ENCODE results near the gene PHLDA2.

Gene PHLDA2

DNA sequence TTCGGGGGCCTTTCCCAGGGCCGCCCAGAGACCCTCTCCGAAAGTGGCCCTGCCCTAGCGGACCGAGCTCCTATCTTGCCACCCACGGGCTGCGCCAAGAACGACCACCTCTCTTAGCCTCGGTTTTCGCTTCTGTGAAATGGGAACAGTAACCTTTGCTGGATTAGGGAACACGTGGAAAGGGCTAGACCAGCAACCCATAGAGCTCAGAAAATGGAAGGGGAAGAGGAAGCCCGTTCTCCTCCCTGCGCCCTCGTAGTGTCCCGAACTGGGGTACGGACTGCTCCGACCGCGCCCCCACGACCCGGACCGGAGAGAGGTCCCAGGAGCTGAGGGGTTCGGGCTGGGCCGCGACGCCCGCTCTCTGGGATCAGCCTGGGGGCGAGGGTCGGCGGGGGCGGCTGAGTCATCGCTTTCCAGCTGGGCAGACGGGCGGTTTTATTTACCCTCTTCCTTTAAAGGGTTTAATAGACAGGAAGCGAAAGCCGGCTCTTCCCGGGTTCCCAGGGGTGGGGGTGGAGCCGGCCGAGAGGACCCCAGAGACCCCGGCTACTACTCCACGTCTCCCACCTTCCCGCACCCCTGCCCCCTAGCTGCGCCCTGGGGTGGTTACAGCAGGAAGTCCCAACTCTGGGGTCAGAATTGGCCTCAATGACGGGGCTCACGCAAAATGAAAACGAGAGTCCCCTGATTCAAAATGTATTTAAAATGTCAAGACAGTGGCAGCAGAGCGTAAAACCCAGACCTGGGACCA lies 907 bp upstream of the PHLDA2 start:
- H3K4me3 ChIP-seq (replicated peaks; ENCODE audit: low read depth, low read length): peak overlapping the region; percentile 41
- no peak for TF ChIP-seq CTCF (IDR thresholded peaks at IDR 0.05; ENCODE audit: low read depth, low read length, missing control alignments)
- no peak for DNase-seq (ENCODE audit: extremely low read depth, low read depth)

GRCh38 chr11:2929531-2929949 lies 320 bp upstream of the PHLDA2 start:
- H3K4me3 ChIP-seq (replicated peaks; ENCODE audit: low read depth, low read length): peak overlapping the region; percentile 41
- TF ChIP-seq CTCF (IDR thresholded peaks at IDR 0.05; ENCODE audit: low read depth, low read length, missing control alignments): no peak
- DNase-seq (ENCODE audit: extremely low read depth, low read depth): no peak

DNA sequence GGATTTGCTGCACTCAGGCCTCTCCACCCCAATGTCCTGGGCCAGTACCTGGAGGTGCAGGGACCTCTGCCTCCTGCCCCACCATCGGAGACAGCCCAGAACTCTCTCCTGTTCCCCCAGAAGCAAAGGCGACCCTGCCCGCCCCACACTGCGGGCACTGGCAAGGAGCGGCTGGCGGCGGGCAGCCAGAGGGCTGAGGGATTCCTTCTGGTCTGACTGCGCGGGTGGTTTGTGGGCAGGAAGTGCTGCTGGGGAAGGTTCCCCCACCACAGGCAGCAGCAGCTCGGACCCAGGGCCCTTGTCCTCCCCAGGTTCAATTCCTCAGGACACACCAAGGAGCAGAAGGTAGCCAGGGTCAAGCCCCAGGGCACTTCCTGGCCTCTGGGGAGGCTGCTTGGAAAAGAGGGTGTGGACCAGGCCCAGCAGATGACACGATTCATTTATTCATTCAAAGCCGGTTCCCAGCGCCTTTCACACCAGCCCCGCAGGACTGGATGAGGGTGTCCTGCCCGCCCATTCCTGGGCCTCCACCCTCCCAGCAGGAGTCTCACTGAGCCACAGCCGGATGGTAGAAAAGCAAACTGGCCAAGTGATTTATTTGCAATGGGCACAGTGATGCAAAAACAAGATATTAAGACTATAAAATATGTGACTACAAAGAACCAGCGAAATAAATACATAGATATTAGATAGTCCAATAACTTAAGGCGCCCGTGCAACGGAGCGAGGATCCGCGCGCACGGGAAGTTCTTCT lies 1.2 kb downstream of the PHLDA2 start:
- no peak for DNase-seq (ENCODE audit: extremely low read depth, low read depth)
- H3K4me3 ChIP-seq (replicated peaks; ENCODE audit: low read depth, low read length): peak overlapping the region; percentile 83
- no peak for TF ChIP-seq CTCF (IDR thresholded peaks at IDR 0.05; ENCODE audit: low read depth, low read length, missing control alignments)

- H3K4me3 ChIP-seq (replicated peaks; ENCODE audit: low read depth, low read length): peak overlapping the region; percentile 83
- no peak for TF ChIP-seq CTCF (IDR thresholded peaks at IDR 0.05; ENCODE audit: low read depth, low read length, missing control alignments)
- DNase-seq (ENCODE audit: extremely low read depth, low read depth): no peak
Measured at GRCh38 chr11:2927121-2927800, 2.0 kb downstream of the PHLDA2 start.

DNA sequence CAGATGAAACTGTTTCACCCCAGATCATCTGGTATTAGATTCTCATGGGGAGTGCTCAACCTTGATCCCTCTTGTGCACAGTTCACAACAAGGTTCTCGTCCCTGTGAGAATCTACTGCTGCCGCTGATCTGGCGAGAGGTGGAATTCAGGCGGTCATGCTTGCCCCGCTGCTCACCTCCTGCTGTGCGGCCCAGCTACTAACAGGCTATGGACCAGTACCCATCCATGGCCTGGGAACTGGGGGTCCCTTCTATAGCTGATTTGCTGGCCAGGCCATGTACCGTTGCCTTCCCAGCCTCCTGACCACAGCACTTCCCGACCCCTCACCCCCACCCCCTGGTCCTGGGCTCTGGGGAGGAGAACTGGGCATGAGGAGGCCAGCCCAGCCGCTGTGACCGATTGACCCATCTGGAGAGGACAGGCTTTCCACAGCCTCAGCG lies 2.6 kb downstream of the PHLDA2 start:
- H3K4me3 ChIP-seq (replicated peaks; ENCODE audit: low read depth, low read length): no peak overlapping the region
- no peak for TF ChIP-seq CTCF (IDR thresholded peaks at IDR 0.05; ENCODE audit: low read depth, low read length, missing control alignments)
- no peak for DNase-seq (ENCODE audit: extremely low read depth, low read depth)

DNA sequence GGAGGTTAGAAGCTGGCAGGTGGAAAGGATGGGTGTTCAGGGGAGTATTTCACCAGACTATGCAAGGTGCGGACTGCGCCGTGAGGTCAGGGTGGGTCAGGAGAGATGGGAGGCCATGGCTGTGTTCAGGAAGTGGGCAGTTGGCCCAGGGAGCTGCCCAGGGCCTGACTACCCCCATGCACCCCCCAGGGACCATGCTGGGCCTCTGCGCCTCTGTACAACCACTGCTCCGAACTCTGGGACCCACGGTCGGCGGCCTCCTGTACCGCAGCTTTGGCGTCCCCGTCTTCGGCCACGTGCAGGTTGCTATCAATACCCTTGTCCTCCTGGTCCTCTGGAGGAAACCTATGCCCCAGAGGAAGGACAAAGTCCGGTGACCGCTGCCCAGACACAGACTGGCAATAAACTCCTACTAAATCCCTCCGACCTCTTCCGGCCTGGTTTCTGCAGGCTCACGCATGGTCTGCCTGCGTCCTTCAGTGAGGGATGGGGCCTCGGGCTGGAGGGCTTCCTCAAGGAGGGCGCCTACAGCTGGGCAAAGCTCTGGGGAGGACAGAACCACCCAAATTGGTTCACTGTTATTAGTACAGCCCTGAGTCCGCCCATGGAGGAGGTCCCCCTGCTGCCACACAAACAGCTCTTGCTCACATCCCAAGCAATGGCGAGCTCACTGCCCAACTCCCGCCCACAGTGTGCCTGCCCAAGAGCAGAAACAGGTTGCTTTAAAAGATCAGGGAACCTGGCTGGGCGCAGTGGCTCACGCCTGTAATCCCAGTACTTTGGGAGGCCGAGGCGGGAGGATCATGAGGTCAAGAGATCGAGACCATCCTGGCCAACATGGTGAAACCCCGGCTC lies 4.2 kb downstream of the PHLDA2 start:
- H3K4me3 ChIP-seq (replicated peaks; ENCODE audit: low read depth, low read length): no peak overlapping the region
- no peak for DNase-seq (ENCODE audit: extremely low read depth, low read depth)
- no peak for TF ChIP-seq CTCF (IDR thresholded peaks at IDR 0.05; ENCODE audit: low read depth, low read length, missing control alignments)
